KMS-11 (cell line): ENCODE data around the gene CGB2.
A peak's percentile ranks its signal among the peaks of the same experiment; 100 is the strongest.
"Not testable (repeated sequence)": the region's sequence is repeated elsewhere in the genome, so short reads cannot be mapped to it uniquely, and the experiment has no call there.

Experiments
- H2AFZ ChIP-seq: fragments of 200-600 bp; sonication (generic); 2 replicates; pipeline ENCODE4 v1.6.1; 2016; ENCODE audit warnings: antibody characterized with exemption, mixed run types, low read depth
- H3K27ac ChIP-seq: fragments of 200-600 bp; sonication (generic); 2 replicates; pipeline ENCODE4 v1.6.1; 2016; ENCODE audit warnings: mild to moderate bottlenecking, mixed run types
- H3K27me3 ChIP-seq: fragments of 200-600 bp; sonication (generic); 2 replicates; pipeline ENCODE4 v1.6.1; 2017; ENCODE audit warnings: mild to moderate bottlenecking, low read depth, mixed run types, moderate library complexity; ENCODE audit not compliant: insufficient read depth
- H3K36me3 ChIP-seq: fragments of 200-600 bp; sonication (generic); 2 replicates; pipeline ENCODE4 v1.6.1; 2017; ENCODE audit warnings: mild to moderate bottlenecking, mixed run types; ENCODE audit not compliant: insufficient read depth
- H3K4me1 ChIP-seq: fragments of 200-600 bp; sonication (generic); 2 replicates; pipeline ENCODE4 v1.6.1; 2016; ENCODE audit warnings: mild to moderate bottlenecking, low read depth, mixed run types; ENCODE audit not compliant: poor library complexity, severe bottlenecking
- H3K4me2 ChIP-seq: fragments of 200-600 bp; sonication (generic); 2 replicates; pipeline ENCODE4 v1.7.0; 2016; ENCODE audit warnings: mild to moderate bottlenecking, mixed run types
- H3K4me3 ChIP-seq: fragments of 200-600 bp; sonication (generic); IDR thresholded peaks from 2 replicates; pipeline ENCODE4 v1.6.1; 2017; ENCODE audit warnings: low read depth, low read length, mixed read lengths; ENCODE audit not compliant: insufficient read depth
- H3K79me2 ChIP-seq: fragments of 200-600 bp; sonication (generic); 2 replicates; pipeline ENCODE4 v1.6.1; 2016; ENCODE audit warnings: low read depth, mixed run types; ENCODE audit not compliant: insufficient read depth
- H3K9ac ChIP-seq: fragments of 200-600 bp; sonication (generic); 2 replicates; pipeline ENCODE4 v1.6.1; 2016; ENCODE audit warnings: mild to moderate bottlenecking, mixed run types
- H4K20me1 ChIP-seq: fragments of 200-600 bp; sonication (generic); 2 replicates; pipeline ENCODE4 v1.6.1; 2016; ENCODE audit warnings: mild to moderate bottlenecking, mixed run types; ENCODE audit not compliant: insufficient read depth
- CTCF ChIP-seq: fragments of 200-600 bp; sonication (generic); conservative IDR thresholded peaks from 2 replicates; pipeline ENCODE4 v1.6.1; 2017; ENCODE audit warnings: low read depth, mild to moderate bottlenecking, antibody characterized with exemption, low read length, moderate library complexity, mixed read lengths

Gene CGB2

GRCh38 chr19:49019242-49019932, 12.3 kb upstream of the CGB2 start:
- Histone ChIP-seq H3K4me3 (no peak overlapping the region), H3K27me3 (peaks cover 30% of the 10 kb centered on the region), H3K4me2 (peak overlapping the region; percentile 73), H3K36me3 (no peaks in the 10 kb centered on the region), H3K79me2 (no peaks in the 10 kb centered on the region), H3K27ac (no peak overlapping the region), H4K20me1 (no peaks in the 10 kb centered on the region), H3K9ac (no peak overlapping the region), H2AFZ (peak overlapping the region; percentile 41; the same call in 1 of the 2 replicates), H3K4me1 (no peaks in the 10 kb centered on the region)
- TF ChIP-seq CTCF: no peak

GRCh38 chr19:49020342-49020741, 11.3 kb upstream of the CGB2 start:
- no peak overlapping the region for H3K9ac ChIP-seq
- no peaks in the 10 kb centered on the region for H4K20me1 ChIP-seq
- no peak for TF ChIP-seq CTCF
- no peaks in the 10 kb centered on the region for H3K36me3 ChIP-seq
- no peak overlapping the region for H2AFZ ChIP-seq
- no peak overlapping the region for H3K4me2 ChIP-seq
- peaks cover 30% of the 10 kb centered on the region for H3K27me3 ChIP-seq
- no peak overlapping the region for H3K4me3 ChIP-seq
- no peaks in the 10 kb centered on the region for H3K4me1 ChIP-seq
- no peaks in the 10 kb centered on the region for H3K79me2 ChIP-seq
- H3K27ac ChIP-seq: no peak overlapping the region

GRCh38 chr19:49020931-49021895, 10.5 kb upstream of the CGB2 start:
- no peaks in the 10 kb centered on the region for H3K36me3 ChIP-seq
- no peak for TF ChIP-seq CTCF

GRCh38 chr19:49022116-49022515, 9.6 kb upstream of the CGB2 start:
- Histone ChIP-seq H3K4me2 (no peak overlapping the region), H2AFZ (no peak overlapping the region), H4K20me1 (no peaks in the 10 kb centered on the region), H3K4me3 (no peak overlapping the region), H3K27me3 (peaks cover 35% of the 10 kb centered on the region), H3K36me3 (no peaks in the 10 kb centered on the region), H3K27ac (no peak overlapping the region), H3K4me1 (no peaks in the 10 kb centered on the region), H3K79me2 (no peaks in the 10 kb centered on the region), H3K9ac (no peak overlapping the region)
- no peak for TF ChIP-seq CTCF

More at GRCh38 chr19:49020931-49021895, 10.5 kb upstream of the CGB2 start:
- Histone ChIP-seq H3K4me2 (no peak overlapping the region), H3K4me1 (no peaks in the 10 kb centered on the region), H3K4me3 (no peak overlapping the region), H2AFZ (no peak overlapping the region), H4K20me1 (no peaks in the 10 kb centered on the region), H3K9ac (no peak overlapping the region), H3K79me2 (no peaks in the 10 kb centered on the region), H3K27me3 (peaks cover 33% of the 10 kb centered on the region), H3K27ac (no peak overlapping the region)

GRCh38 chr19:49024233-49024632, 7.5 kb upstream of the CGB2 start, which contains the start of gene CGB3:
Gene CGB3, minus strand, starts transcription at chr19:49024333. Its CDS starts 362 bp downstream, at chr19:49023971.
- not testable (repeated sequence) for H3K9ac ChIP-seq, H3K4me3 ChIP-seq, H3K36me3 ChIP-seq, H3K27ac ChIP-seq, H4K20me1 ChIP-seq, H3K4me1 ChIP-seq, H2AFZ ChIP-seq, H3K79me2 ChIP-seq, H3K4me2 ChIP-seq
- peaks cover 23% of the 10 kb centered on the region; the same call in 1 of the 2 replicates for H3K27me3 ChIP-seq

- H4K20me1 ChIP-seq, H3K4me2 ChIP-seq, H3K9ac ChIP-seq, H3K36me3 ChIP-seq, H3K27ac ChIP-seq, H3K4me1 ChIP-seq, H3K4me3 ChIP-seq, H2AFZ ChIP-seq, H3K79me2 ChIP-seq: not testable (repeated sequence)
- peaks cover 20% of the 10 kb centered on the region; the same call in 1 of the 2 replicates for H3K27me3 ChIP-seq
Observed at GRCh38 chr19:49025088-49025487, 6.6 kb upstream of the CGB2 start.
